Right lobe of liver (tissue), 6 donors: Measurements from ENCODE around the gene VSTM5. TPM values are rescaled to one million over a fixed set of nuclear protein-coding genes. Genes with fewer than 3 reads are reported as not detected.

Experiments used
- ATAC-seq, 4 donors: fragments of 200-7000 bp; cut with Tn5 transposase; one replicate each; pipeline ENCODE4 v1.9.1; 2020; ENCODE audit warnings: mild to moderate bottlenecking in 4 of 4, moderate library complexity in 4 of 4
- DNase-seq, 3 donors: peaks; one replicate each; pipeline ENCODE4 v3.0.0-alpha.2; 2020
- H3K27ac ChIP-seq, 3 donors: fragments of 200-600 bp; one replicate each; pipeline ENCODE4 v1.8.0; 2022
- H3K27me3 ChIP-seq, 2 donors: fragments of 200-600 bp; one replicate each; pipeline ENCODE4 v1.8.0; 2022
- H3K36me3 ChIP-seq, 4 donors: fragments of 200-600 bp; sonication (generic) in 1 of 4; one replicate each; pipeline versions ENCODE4 v1.5.1 to v1.8.0; 2017 to 2022; ENCODE audit warnings: control low read depth in 1 of 4
- H3K4me1 ChIP-seq, 4 donors: fragments of 200-600 bp; sonication (generic) in 1 of 4; one replicate each; pipeline versions ENCODE4 v1.5.1 to v1.8.0; 2017 to 2022; ENCODE audit warnings: control low read depth in 1 of 4
- H3K4me3 ChIP-seq, 3 donors: fragments of 200-600 bp; one replicate each; pipeline ENCODE4 v1.8.0; 2022
- H3K9me3 ChIP-seq, 4 donors: fragments of 200-600 bp; sonication (generic) in 1 of 4; one replicate each; pipeline versions ENCODE4 v1.5.1 to v1.8.0; 2017 to 2022; ENCODE audit warnings: control low read depth in 1 of 4
- POLR2A ChIP-seq: fragments of 450-650 bp; IDR thresholded peaks from one replicate; pipeline ENCODE4 v1.6.1; 2017; ENCODE audit warnings: antibody characterized with exemption, mild to moderate bottlenecking
- WGBS: methylation state at CpG from one replicate; pipeline ENCODE4 v1.1.6; 2018; ENCODE audit warnings: low coverage, low lambda C conversion rate; ENCODE audit not compliant: insufficient coverage; ENCODE audit errors: missing lambda C conversion rate; 5-methylcytosine and 5-hydroxymethylcytosine counted together
- intact Hi-C, 2 donors: fragments of 100-400 bp; cut with DNase I; formaldehyde crosslinking; loops; one replicate each; pipeline versions ENCODE4 v1.11.2 to v1.14.1; 2022
- total RNA-seq, 6 experiments: library from RNA; depleted of rRNA in 2 of 6; stranded (reverse); fragments of >200 nt in 2 of 6; fragmentation: NEBNext Ultra II Directional in 3 of 6; extraction: Animal tissue kit (Norgen Biotek cat#: 25700) in 3 of 6; gene quantifications; one replicate each; pipeline versions ENCODE4 v1.1.0 to v1.2.4, GENCODE V29; 2016 to 2023
- TF ChIP-seq, protein P1 (sequence below), 4 donors: fragments of 200-600 bp in 3 of 4; fragments of 450-650 bp in 1 of 4; IDR thresholded peaks; one replicate each; pipeline versions ENCODE4 v1.5.1 to v1.8.0; 2016 to 2022; ENCODE audit warnings: antibody characterized with exemption in 4 of 4, mild to moderate bottlenecking in 2 of 4
- donor health status: DM: no; HTN: yes; CAD: no.
- donor health status: DM: no; HTN: no; CAD: no.
- donor health status: DM: no; HTN: no; CAD: no.
- donor health status: DM: no; HTN: yes; CAD: no.
- donor health status: DM: no; HTN: yes; CAD: no.

Gene VSTM5
- total RNA-seq, 6 experiments from 2014 or later: not detected

DNA sequence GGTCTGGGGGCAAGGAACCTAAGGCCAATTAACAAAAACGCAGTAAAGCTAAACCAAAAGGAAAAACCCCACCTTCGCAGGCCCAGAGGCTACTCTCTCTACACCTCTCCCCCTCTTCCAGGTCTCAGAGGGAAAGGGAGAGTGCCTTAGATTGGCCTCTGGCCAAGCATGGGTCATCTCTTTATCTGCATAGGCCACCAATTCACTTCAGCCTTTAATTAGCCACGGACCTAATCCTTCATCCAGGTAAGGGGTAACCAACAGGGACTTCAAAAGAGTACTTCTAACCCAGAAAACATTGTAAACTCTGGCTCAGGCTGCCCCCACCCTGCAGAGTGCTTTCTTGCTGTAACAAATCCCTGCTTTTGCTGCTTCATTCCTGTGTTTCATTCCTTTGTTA, 9.4 kb downstream of the VSTM5 start:
- Histone ChIP-seq H3K27ac (no peak overlapping the region), H3K9me3 (no peaks in the 10 kb centered on the region), H3K4me1 (no peaks in the 10 kb centered on the region), H3K36me3 (no peaks in the 10 kb centered on the region), H3K27me3 (no peaks in the 10 kb centered on the region), H3K4me3 (no peak overlapping the region)
- 43% methylated on average over 3 of the region's 3 CpGs for WGBS
- TF ChIP-seq POLR2A: no peak
- TF ChIP-seq, protein P1, sequence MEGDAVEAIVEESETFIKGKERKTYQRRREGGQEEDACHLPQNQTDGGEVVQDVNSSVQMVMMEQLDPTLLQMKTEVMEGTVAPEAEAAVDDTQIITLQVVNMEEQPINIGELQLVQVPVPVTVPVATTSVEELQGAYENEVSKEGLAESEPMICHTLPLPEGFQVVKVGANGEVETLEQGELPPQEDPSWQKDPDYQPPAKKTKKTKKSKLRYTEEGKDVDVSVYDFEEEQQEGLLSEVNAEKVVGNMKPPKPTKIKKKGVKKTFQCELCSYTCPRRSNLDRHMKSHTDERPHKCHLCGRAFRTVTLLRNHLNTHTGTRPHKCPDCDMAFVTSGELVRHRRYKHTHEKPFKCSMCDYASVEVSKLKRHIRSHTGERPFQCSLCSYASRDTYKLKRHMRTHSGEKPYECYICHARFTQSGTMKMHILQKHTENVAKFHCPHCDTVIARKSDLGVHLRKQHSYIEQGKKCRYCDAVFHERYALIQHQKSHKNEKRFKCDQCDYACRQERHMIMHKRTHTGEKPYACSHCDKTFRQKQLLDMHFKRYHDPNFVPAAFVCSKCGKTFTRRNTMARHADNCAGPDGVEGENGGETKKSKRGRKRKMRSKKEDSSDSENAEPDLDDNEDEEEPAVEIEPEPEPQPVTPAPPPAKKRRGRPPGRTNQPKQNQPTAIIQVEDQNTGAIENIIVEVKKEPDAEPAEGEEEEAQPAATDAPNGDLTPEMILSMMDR (IDR thresholded peaks at IDR 0.05): no peak
- ATAC-seq (no peak), DNase-seq (no peak)
- intact Hi-C loops: no loop called here

DNA sequence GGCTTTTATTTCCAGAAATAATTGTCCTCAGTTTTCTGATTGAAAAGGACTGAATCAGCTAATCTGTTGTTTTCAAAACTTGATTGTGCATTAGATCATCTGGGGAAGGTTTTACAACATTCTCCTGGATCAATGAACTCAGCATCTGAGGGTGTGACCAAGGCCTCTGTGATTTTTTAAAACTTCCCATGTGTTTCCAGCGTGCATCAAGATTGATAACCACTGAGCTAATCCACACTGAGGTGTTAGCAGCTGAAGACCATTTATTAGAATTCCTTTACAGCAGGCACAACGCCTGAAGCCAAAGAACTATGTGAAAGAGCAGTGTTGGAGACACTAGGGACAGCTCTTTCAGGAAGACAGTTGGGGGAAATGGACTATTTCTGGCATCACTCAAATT, 10.2 kb downstream of the VSTM5 start:
- Histone ChIP-seq H3K36me3 (no peaks in the 10 kb centered on the region), H3K27ac (no peak overlapping the region), H3K27me3 (no peaks in the 10 kb centered on the region), H3K9me3 (no peaks in the 10 kb centered on the region), H3K4me3 (no peak overlapping the region), H3K4me1 (no peaks in the 10 kb centered on the region)
- TF ChIP-seq, protein P1 (IDR thresholded peaks at IDR 0.05): no peak
- TF ChIP-seq POLR2A: no peak
- intact Hi-C loops: no loop called here
- no peak for ATAC-seq
- WGBS: 50% methylated on average over 2 of the region's 2 CpGs
- DNase-seq: no peak

DNA sequence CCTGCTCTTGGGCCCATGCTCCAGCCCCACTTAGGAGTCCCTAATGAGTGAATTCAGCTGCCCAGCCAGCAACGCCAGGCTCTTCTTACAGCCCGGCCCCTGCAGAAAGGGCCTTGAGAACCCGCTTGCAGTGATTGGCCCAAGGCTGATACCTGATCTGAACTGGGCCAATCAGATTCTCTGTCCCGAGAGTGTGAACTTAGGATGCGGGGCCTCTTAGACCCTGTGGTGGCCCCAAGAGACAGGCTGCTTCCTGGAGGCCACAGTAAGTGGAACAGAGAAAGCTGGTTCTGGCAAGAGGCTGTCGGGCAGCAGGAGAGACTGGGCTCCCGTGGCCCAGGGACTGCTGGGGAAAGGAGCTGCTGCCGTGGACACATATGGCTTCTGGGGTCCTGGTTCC, 11.5 kb downstream of the VSTM5 start:
- Histone ChIP-seq H3K9me3 (no peaks in the 10 kb centered on the region), H3K27ac (no peak overlapping the region), H3K4me1 (no peaks in the 10 kb centered on the region), H3K27me3 (no peaks in the 10 kb centered on the region), H3K4me3 (no peak overlapping the region), H3K36me3 (no peaks in the 10 kb centered on the region)
- intact Hi-C loops: no loop called here
- WGBS: 100% methylated on average over 2 of the region's 8 CpGs
- TF ChIP-seq, protein P1 (IDR thresholded peaks at IDR 0.05): no peak
- no peak for TF ChIP-seq POLR2A
- no peak for DNase-seq
- ATAC-seq: no peak

DNA sequence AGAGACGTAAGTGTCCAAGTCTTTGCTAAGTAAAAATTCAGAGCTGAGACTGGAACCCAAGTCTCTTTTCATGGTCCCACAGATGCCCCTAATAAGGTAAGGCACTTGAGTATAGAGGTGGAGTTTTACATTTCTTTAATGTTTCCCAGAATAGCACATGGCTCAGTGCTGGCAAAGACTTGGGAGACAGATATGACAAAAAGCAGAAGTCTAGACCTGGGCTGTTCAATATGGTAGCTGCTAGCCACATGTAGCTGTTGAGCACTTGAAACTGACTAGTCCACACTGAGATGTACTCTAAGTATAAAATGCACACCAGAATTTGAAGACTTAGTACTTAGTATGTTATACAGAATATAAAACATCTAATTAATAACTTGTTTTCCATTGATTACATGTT, 17.6 kb downstream of the VSTM5 start:
- DNase-seq (no peak), ATAC-seq (no peak)
- Histone ChIP-seq H3K4me1 (peaks cover 0 to 2% (median 0%) of the 10 kb centered on the region in 4 donors), H3K36me3 (no peaks in the 10 kb centered on the region), H3K9me3 (no peaks in the 10 kb centered on the region), H3K27me3 (no peaks in the 10 kb centered on the region), H3K4me3 (no peak overlapping the region), H3K27ac (no peak overlapping the region)
- intact Hi-C loops: no loop called here
- TF ChIP-seq, protein P1 (IDR thresholded peaks at IDR 0.05): no peak
- TF ChIP-seq POLR2A: no peak
- WGBS: 27% methylated on average over 1 of the region's 1 CpG
